A549 (cell line): ENCODE results near the gene NR3C1. TPM values are rescaled to one million over a fixed set of nuclear protein-coding genes. Genes with fewer than 3 reads are reported as not detected.

ENCODE experiments used
- ATAC-seq, 2 experiments: fragments of 200-7000 bp in 1 of 2; fragments of >200 bp in 1 of 2; cut with Nextera tagmentation in 1 of 2; cut with Tn5 transposase in 1 of 2; 3 replicates each; pipeline versions ENCODE4 v1.8.0 to v1.9.1; 2018 to 2020; ENCODE audit warnings: mild to moderate bottlenecking in 1 of 2, moderate library complexity in 1 of 2
- CTCF ChIA-PET: fragments of 300-600 bp; sonication (Branson Sonifier 250); formaldehyde crosslinking; extraction: SDS; loops from one replicate; lab custom pipeline; 2021; ENCODE audit warnings: antibody characterized with exemption, inconsistent platforms; lab: Yijun Ruan, JAX
- POLR2A ChIA-PET: fragments of 350-600 bp; formaldehyde crosslinking; extraction: SDS; loops from one replicate; lab custom pipeline; 2021; ENCODE audit warnings: antibody characterized with exemption, inconsistent platforms; lab: Yijun Ruan, JAX
- DNase-seq, 2 experiments: peaks; one replicate each; pipeline versions ENCODE4 v3.0.0 to v3.0.0-alpha.2; 2011 to 2016; ENCODE audit warnings: low read depth in 1 of 2, low spot score in 1 of 2
- FAIRE-seq: peaks from 2 replicates; lab custom pipeline; 2011; peaks lifted over from hg19 to GRCh38; lab: Jason Lieb, UNC
- H3K27ac ChIP-seq, 2 experiments: fragments of >200 bp; sonication (Bioruptor Twin); formaldehyde crosslinking; 3 replicates each; pipeline ENCODE4 v1.5.1; 2016 to 2017
- H3K4me1 ChIP-seq: fragments of >200 bp; sonication (Bioruptor Twin); formaldehyde crosslinking; 3 replicates; pipeline ENCODE4 v1.6.1; 2016
- H3K4me2 ChIP-seq: fragments of >200 bp; sonication (Bioruptor Twin); formaldehyde crosslinking; 3 replicates; pipeline ENCODE4 v1.6.1; 2016
- H3K4me3 ChIP-seq: fragments of >200 bp; sonication (Bioruptor Twin); formaldehyde crosslinking; 3 replicates; pipeline ENCODE4 v1.5.1; 2016
- H3K9me3 ChIP-seq: fragments of >200 bp; sonication (Bioruptor Twin); formaldehyde crosslinking; 3 replicates; pipeline ENCODE4 v1.6.1; 2016
- CBX8 ChIP-seq: fragments of 200-600 bp; sonication (generic); IDR thresholded peaks from 2 replicates; pipeline ENCODE4 v1.6.1; 2016
- CEBPB ChIP-seq, 2 experiments: fragments of >200 bp in 1 of 2; sonication (Bioruptor Twin) in 1 of 2; formaldehyde crosslinking in 1 of 2; IDR thresholded peaks; 2 replicates each; pipeline ENCODE4 v1.6.1; 2012 to 2016
- CHD4 ChIP-seq: fragments of 200-600 bp; sonication (generic); IDR thresholded peaks from 2 replicates; pipeline ENCODE4 v1.6.1; 2016; ENCODE audit warnings: antibody characterized with exemption, mild to moderate bottlenecking, borderline replicate concordance
- EHF ChIP-seq: fragments of 250-450 bp; sonication (Bioruptor Pico); IDR thresholded peaks from 2 replicates; pipeline ENCODE4 v1.5.0; 2020; ENCODE audit warnings: mild to moderate bottlenecking
- FOSB ChIP-seq: fragments of 250-450 bp; sonication (Bioruptor Pico); IDR thresholded peaks from 2 replicates; pipeline ENCODE4 v1.5.0; 2020; ENCODE audit warnings: mild to moderate bottlenecking, moderate library complexity
- FOSL2 ChIP-seq, 2 experiments: fragments of 450-650 bp in 1 of 2; fragments of >200 bp in 1 of 2; sonication (Bioruptor Twin) in 1 of 2; formaldehyde crosslinking; IDR thresholded peaks; 2 replicates each; pipeline versions ENCODE4 v1.5.0 to v1.6.1; 2016 to 2020; ENCODE audit warnings: mild to moderate bottlenecking in 1 of 2, moderate library complexity in 1 of 2
- HOXB5 ChIP-seq: fragments of 250-450 bp; sonication (Bioruptor Pico); IDR thresholded peaks from 2 replicates; pipeline ENCODE4 v1.5.0; 2020; ENCODE audit warnings: mild to moderate bottlenecking, moderate library complexity
- JUN ChIP-seq, 2 experiments: fragments of >200 bp; sonication (Bioruptor Twin); formaldehyde crosslinking; IDR thresholded peaks; 2 replicates in 1 of 2; 3 replicates in 1 of 2; pipeline ENCODE4 v1.6.1; 2016 to 2017
- JUNB ChIP-seq: fragments of >200 bp; sonication (Bioruptor Twin); formaldehyde crosslinking; IDR thresholded peaks from 2 replicates; pipeline ENCODE4 v1.6.1; 2016
- MAZ ChIP-seq: fragments of 150-350 bp; IDR thresholded peaks from 2 replicates; pipeline ENCODE4 v1.6.1; 2014; ENCODE audit warnings: antibody characterized with exemption, low read depth, low read length, borderline replicate concordance
- PBX3 ChIP-seq: IDR thresholded peaks from 2 replicates; pipeline ENCODE4 v1.6.1; 2012
- POLR2A ChIP-seq: IDR thresholded peaks from 2 replicates; pipeline ENCODE4 v1.6.1; 2012; ENCODE audit warnings: mild to moderate bottlenecking, low read length
- RAD21 ChIP-seq, 2 experiments: fragments of >200 bp in 1 of 2; sonication (Bioruptor Twin) in 1 of 2; formaldehyde crosslinking in 1 of 2; IDR thresholded peaks in 1 of 2; conservative IDR thresholded peaks in 1 of 2; 2 replicates in 1 of 2; 3 replicates in 1 of 2; pipeline ENCODE4 v1.6.1; 2012 to 2018; ENCODE audit warnings: inconsistent platforms in 1 of 2
- RCOR1 ChIP-seq: fragments of 150-350 bp; IDR thresholded peaks from 2 replicates; pipeline ENCODE4 v1.6.1; 2014; ENCODE audit warnings: antibody characterized with exemption, low read length, low read depth
- SREBF2 ChIP-seq: fragments of 450-650 bp; IDR thresholded peaks from 2 replicates; pipeline ENCODE4 v1.6.1; 2014; ENCODE audit warnings: mild to moderate bottlenecking, moderate library complexity
- USF2 ChIP-seq: fragments of 450-650 bp; IDR thresholded peaks from 2 replicates; pipeline ENCODE4 v1.6.1; 2014; ENCODE audit warnings: antibody characterized with exemption
- ZC3H11A ChIP-seq: fragments of 450-650 bp; IDR thresholded peaks from 2 replicates; pipeline ENCODE4 v1.6.1; 2014; ENCODE audit warnings: antibody characterized with exemption, mild to moderate bottlenecking
- ZSCAN20 ChIP-seq: fragments of 250-450 bp; sonication (Bioruptor Pico); IDR thresholded peaks from 2 replicates; pipeline ENCODE4 v1.8.0; 2022; ENCODE audit warnings: mild to moderate bottlenecking, moderate library complexity
- WGBS: methylation state at CpG from one replicate; pipeline ENCODE4 v1.1.6; 2017; ENCODE audit errors: missing lambda C conversion rate; 5-methylcytosine and 5-hydroxymethylcytosine counted together
- polyA plus RNA-seq, 4 experiments: library from polyadenylated mRNA; depleted of rRNA in 3 of 4; stranded (reverse); fragments of >200 nt; fragmentation: RNase III in 1 of 4; extraction: RNeasy Plus Mini Kit Qiagen cat#74134 plus additional on column Dnase treatment in 1 of 4; gene quantifications; 2 replicates in 3 of 4; 3 replicates in 1 of 4; pipeline ENCODE4 v1.2.3, GENCODE V29; 2011 to 2017
- TF ChIP-seq, protein P1 (sequence below): fragments of >200 bp; sonication (Bioruptor Twin); formaldehyde crosslinking; IDR thresholded peaks from 3 replicates; pipeline ENCODE4 v1.5.1; 2016

Gene NR3C1
- polyA plus RNA-seq, 2 of the 4 experiments (the other 2 are of a cell fraction), result 46.5 to 73.0 TPM

DNA sequence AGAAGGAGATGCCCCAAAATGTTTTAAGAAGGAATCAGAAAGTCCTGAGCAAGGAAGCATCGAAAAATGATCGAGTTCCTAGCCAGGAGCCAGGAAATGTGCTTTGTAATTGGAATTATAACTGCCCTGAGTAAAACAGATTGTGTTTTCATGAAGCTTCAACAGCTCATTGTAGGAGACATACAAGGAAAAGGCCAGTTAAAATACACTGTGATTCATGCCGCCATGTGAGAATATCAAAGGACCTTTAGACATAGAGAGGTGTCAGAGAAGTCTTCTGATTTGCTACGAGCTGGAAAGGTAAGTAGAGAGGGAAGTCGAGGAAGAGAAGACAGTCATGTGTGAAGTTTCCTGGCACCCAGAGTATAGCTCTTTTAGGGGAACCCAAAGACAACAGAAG is 60.9 kb downstream of the NR3C1 start:
- H3K9me3 ChIP-seq, result no peaks in the 10 kb centered on the region
- DNase-seq (no peak), FAIRE-seq (no peak), ATAC-seq (peak in 1 of 2 experiments; percentile 35; a peak in 3 of 6 replicates)
- no peak for TF ChIP-seq USF2
- no peak for TF ChIP-seq MAZ
- no peak for TF ChIP-seq CHD4
- no peak for TF ChIP-seq RAD21 (conservative IDR thresholded peaks at IDR 0.05 in 1 of 2, IDR thresholded peaks at IDR 0.05 in 1 of 2)
- TF ChIP-seq PBX3, result no peak
- TF ChIP-seq, protein P1, sequence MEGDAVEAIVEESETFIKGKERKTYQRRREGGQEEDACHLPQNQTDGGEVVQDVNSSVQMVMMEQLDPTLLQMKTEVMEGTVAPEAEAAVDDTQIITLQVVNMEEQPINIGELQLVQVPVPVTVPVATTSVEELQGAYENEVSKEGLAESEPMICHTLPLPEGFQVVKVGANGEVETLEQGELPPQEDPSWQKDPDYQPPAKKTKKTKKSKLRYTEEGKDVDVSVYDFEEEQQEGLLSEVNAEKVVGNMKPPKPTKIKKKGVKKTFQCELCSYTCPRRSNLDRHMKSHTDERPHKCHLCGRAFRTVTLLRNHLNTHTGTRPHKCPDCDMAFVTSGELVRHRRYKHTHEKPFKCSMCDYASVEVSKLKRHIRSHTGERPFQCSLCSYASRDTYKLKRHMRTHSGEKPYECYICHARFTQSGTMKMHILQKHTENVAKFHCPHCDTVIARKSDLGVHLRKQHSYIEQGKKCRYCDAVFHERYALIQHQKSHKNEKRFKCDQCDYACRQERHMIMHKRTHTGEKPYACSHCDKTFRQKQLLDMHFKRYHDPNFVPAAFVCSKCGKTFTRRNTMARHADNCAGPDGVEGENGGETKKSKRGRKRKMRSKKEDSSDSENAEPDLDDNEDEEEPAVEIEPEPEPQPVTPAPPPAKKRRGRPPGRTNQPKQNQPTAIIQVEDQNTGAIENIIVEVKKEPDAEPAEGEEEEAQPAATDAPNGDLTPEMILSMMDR, result no peak
- no peak for TF ChIP-seq HOXB5
- no peak for TF ChIP-seq FOSB
- TF ChIP-seq POLR2A, result no peak
- no peak for TF ChIP-seq ZC3H11A
- no peak for TF ChIP-seq RCOR1
- no peak for TF ChIP-seq CBX8
- no peak for TF ChIP-seq SREBF2
- H3K27ac ChIP-seq, result peak overlapping the region; percentile 51 to 59; a peak in 5 of 6 replicates
- peaks cover 78% of the 10 kb centered on the region for H3K4me1 ChIP-seq
- peak overlapping the region; percentile 24; the same call in 2 of the 3 replicates for H3K4me2 ChIP-seq
- no peak overlapping the region for H3K4me3 ChIP-seq
- ChIA-PET POLR2A (no interaction called here), CTCF (no interaction called here)
- WGBS, result 90% methylated on average over 5 of the region's 5 CpGs

GRCh38 chr5:143341807-143342570 is 61.5 kb downstream of the NR3C1 start:
- peak; percentile 40 to 63; a peak in 3 of 6 replicates for ATAC-seq
- no peak for FAIRE-seq
- TF ChIP-seq USF2, result 0 out of 2 replicates have a peak, but pooled peaks have one; percentile 20
- no peak for TF ChIP-seq CHD4
- TF ChIP-seq ZSCAN20, result peak; percentile 48; the same call in 1 of the 2 replicates
- peak; percentile 77 to 84 for TF ChIP-seq CEBPB (IDR thresholded peaks at IDR 0.05)
- peak in 1 of 2 experiments; percentile 39; a peak in 1 of 5 replicates for TF ChIP-seq JUN (IDR thresholded peaks at IDR 0.05)
- no peak for TF ChIP-seq EHF
- TF ChIP-seq JUNB, result peak; percentile 52
- no peak for TF ChIP-seq FOSL2 (IDR thresholded peaks at IDR 0.05)
- TF ChIP-seq FOSL2 (CRISPR knock-in tag; IDR thresholded peaks at IDR 0.05), result peak; percentile 82
- TF ChIP-seq, all 56 proteins: peak for 6
- ChIA-PET POLR2A (no interaction called here), CTCF (no interaction called here)
- peaks cover 72% of the 10 kb centered on the region for H3K4me1 ChIP-seq
- H3K9me3 ChIP-seq, result no peaks in the 10 kb centered on the region
- DNase-seq, result peak; percentile 21 to 54
- peak overlapping the region; percentile 51 to 59 for H3K27ac ChIP-seq
- peak overlapping the region; percentile 24 for H3K4me2 ChIP-seq
- no peak overlapping the region for H3K4me3 ChIP-seq
- WGBS, result 81% methylated on average over 4 of the region's 4 CpGs
